C4-2B (cell line): ENCODE measurements around the gene ABCC8.

ENCODE experiments used
- CTCF ChIP-seq: fragments of 450-650 bp; conservative IDR thresholded peaks from 2 replicates; pipeline ENCODE4 v1.5.1; 2017; ENCODE audit warnings: mild to moderate bottlenecking
- ZFX ChIP-seq: fragments of 450-650 bp; IDR thresholded peaks from 2 replicates; pipeline ENCODE4 v1.6.1; 2017

- no peak for TF ChIP-seq CTCF
- TF ChIP-seq ZFX = no peak
Measured at GRCh38 chr11:17483505-17483904, 6.9 kb upstream of the ABCC8 start.
